Activated CD8-positive, alpha-beta T cell treated with anti-CD3 and anti-CD28 coated beads for 36 hours (primary cell): Measurements from ENCODE around the gene CCN6. TPM values are rescaled to one million over a fixed set of nuclear protein-coding genes. Genes with fewer than 3 reads are reported as not detected.
A peak's percentile ranks its signal among the peaks of the same experiment; 100 is the strongest.
"Not testable (repeated sequence)": the region's sequence is repeated elsewhere in the genome, so short reads cannot be mapped to it uniquely, and the experiment has no call there.

ENCODE experiments used
- ATAC-seq: fragments of 200-7000 bp; cut with Tn5 transposase; one replicate; pipeline ENCODE4 v1.10.0; 2021; ENCODE audit warnings: mild to moderate bottlenecking, moderate library complexity
- CTCF ChIA-PET: fragments of 350-600 bp; sonication (Branson Sonifier 250); formaldehyde crosslinking; loops from one replicate; lab custom pipeline; 2021; ENCODE audit warnings: antibody characterized with exemption; lab: Charles Lee
- POLR2A ChIA-PET: fragments of 350-600 bp; sonication (Branson Sonifier 250); formaldehyde crosslinking; loops from one replicate; lab custom pipeline; 2021; ENCODE audit warnings: antibody characterized with exemption; lab: Charles Lee
- DNase-seq: peaks from one replicate; pipeline ENCODE4 v3.0.0-alpha.2; 2020
- H3K27ac Mint-ChIP-seq: one replicate; pipeline ENCODE4 v1.8.0; 2021; ENCODE audit warnings: mild to moderate bottlenecking, mixed read lengths
- H3K27me3 Mint-ChIP-seq: one replicate; pipeline ENCODE4 v1.8.0; 2021; ENCODE audit warnings: mixed read lengths
- H3K36me3 Mint-ChIP-seq: one replicate; pipeline ENCODE4 v1.8.0; 2021; ENCODE audit warnings: low read depth, mixed read lengths
- H3K4me1 Mint-ChIP-seq: one replicate; pipeline ENCODE4 v1.8.0; 2021; ENCODE audit warnings: low read depth, mixed read lengths
- H3K4me3 Mint-ChIP-seq: one replicate; pipeline ENCODE4 v1.8.0; 2021; ENCODE audit warnings: mild to moderate bottlenecking, moderate library complexity, mixed read lengths
- H3K9me3 Mint-ChIP-seq: one replicate; pipeline ENCODE4 v1.8.0; 2021; ENCODE audit warnings: mixed read lengths
- intact Hi-C: fragments of 100-400 bp; cut with micrococcal nuclease; formaldehyde crosslinking; loops from one replicate; pipeline ENCODE4 v1.10.0; 2022
- total RNA-seq, 2 experiments: library from RNA; stranded (reverse); gene quantifications; one replicate each; pipeline ENCODE4 v1.2.3, GENCODE V29; 2021
- TF ChIP-seq, protein P1 (sequence below): fragments of 200-600 bp; IDR thresholded peaks from one replicate; pipeline ENCODE4 v1.8.0; 2022; ENCODE audit warnings: antibody characterized with exemption, mild to moderate bottlenecking

Gene CCN6
- total RNA-seq, 2 experiments from 2014 or later, result not detected

DNA sequence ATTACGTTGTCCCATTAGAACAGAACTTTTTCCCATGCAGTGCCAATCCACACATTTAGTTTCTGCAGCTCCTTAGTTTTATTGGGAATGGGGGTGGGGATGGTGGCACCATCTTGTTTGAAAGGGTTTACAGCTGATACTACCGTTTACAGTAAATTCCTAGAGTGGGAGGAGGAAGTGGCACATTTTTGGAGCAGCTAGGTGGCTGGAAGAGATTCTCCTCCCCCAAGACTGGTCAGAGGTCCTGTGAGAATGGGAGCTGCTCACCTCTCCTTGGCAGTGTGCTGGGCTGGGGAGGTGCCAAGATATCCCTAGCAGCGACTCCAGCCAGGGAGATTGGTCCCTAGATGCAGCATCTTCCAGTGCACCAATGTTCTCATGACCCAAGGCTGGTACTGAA lies 12.4 kb upstream of the CCN6 start:
- ChIA-PET POLR2A (interaction anchor here (0.7 to 1.7 kb wide), 8 partner anchors 15 to 331 kb away, joined by 3 to 6 read pairs (median 4); no protein-coding TSS in a partner anchor), CTCF (interaction anchor here (1.1 to 7.4 kb wide), 20 partner anchors 8 to 782 kb away, joined by 3 to 80 read pairs (median 12); partner anchors contain the start of gene TRAF3IP2)
- DNase-seq (no peak), ATAC-seq (no peak)
- peak overlapping the region; percentile 99 for H3K27ac Mint-ChIP-seq
- TF ChIP-seq, protein P1, sequence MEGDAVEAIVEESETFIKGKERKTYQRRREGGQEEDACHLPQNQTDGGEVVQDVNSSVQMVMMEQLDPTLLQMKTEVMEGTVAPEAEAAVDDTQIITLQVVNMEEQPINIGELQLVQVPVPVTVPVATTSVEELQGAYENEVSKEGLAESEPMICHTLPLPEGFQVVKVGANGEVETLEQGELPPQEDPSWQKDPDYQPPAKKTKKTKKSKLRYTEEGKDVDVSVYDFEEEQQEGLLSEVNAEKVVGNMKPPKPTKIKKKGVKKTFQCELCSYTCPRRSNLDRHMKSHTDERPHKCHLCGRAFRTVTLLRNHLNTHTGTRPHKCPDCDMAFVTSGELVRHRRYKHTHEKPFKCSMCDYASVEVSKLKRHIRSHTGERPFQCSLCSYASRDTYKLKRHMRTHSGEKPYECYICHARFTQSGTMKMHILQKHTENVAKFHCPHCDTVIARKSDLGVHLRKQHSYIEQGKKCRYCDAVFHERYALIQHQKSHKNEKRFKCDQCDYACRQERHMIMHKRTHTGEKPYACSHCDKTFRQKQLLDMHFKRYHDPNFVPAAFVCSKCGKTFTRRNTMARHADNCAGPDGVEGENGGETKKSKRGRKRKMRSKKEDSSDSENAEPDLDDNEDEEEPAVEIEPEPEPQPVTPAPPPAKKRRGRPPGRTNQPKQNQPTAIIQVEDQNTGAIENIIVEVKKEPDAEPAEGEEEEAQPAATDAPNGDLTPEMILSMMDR, result no peak
- H3K4me3 Mint-ChIP-seq, result no peak overlapping the region
- peaks cover 55% of the 10 kb centered on the region for H3K4me1 Mint-ChIP-seq
- no peaks in the 10 kb centered on the region for H3K9me3 Mint-ChIP-seq
- no peaks in the 10 kb centered on the region for H3K36me3 Mint-ChIP-seq
- no peaks in the 10 kb centered on the region for H3K27me3 Mint-ChIP-seq
- intact Hi-C loops, result loop anchor here (5.0 kb wide), 3 partner anchors 49 to 559 kb away; partner anchors contain the start of gene REV3L

DNA sequence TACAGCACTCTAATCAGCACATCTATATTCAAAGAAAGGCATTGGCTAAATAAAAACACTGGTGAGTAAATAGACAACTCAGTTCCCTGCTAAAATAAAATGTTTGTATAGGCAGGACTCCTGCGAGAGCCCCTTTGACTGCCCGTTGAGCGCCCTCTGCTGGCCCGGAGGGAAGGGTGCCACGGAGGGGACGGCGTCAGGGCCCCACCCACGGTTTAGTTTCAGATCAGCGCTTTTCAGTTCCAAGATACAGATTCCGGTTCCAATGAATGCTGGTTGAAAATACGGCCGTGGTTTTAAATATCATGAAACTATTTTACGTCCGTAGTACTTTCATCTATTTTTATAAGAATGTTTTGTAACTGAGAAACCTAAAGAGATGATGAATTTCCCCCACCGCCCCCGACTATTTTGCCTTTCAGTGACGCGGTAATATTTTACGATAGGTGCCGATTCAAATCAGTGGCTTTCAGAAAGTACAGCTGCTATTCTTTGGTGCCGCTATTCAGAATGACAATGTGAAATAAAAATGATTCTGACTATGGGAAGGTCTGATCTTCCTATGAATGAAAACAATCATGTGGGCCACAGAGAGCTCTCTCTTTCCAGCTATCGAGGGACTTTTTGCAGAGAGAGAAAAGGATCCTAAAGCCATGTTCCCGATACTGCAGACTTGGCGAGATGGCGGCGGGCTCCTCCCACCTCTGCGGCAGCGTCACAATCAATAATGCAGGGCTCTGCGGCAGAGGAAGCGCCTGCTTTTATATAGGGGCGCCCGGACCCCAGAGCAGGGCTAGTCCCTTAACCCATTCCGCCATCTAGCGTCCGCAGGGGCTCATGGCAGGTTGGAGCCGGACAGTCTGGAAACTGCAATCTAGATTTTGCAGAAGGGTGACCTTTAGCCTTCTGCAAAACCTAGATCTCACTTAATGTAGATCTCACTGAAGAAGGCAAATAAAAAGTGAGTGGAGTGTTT lies 10.6 kb upstream of the CCN6 start:
- DNase-seq (peak; percentile 97), ATAC-seq (peak; percentile 92)
- peaks cover 40% of the 10 kb centered on the region for H3K4me1 Mint-ChIP-seq
- H3K27me3 Mint-ChIP-seq, result no peaks in the 10 kb centered on the region
- H3K27ac Mint-ChIP-seq, result peak overlapping the region; percentile 99
- TF ChIP-seq, protein P1, result peak; percentile 90
- no peaks in the 10 kb centered on the region for H3K9me3 Mint-ChIP-seq
- H3K36me3 Mint-ChIP-seq, result no peaks in the 10 kb centered on the region
- ChIA-PET CTCF (interaction anchor here (0.5 to 7.4 kb wide), 74 partner anchors 8 to 1724 kb away, joined by 3 to 80 read pairs (median 4); partner anchors contain the start of genes FYN and TRAF3IP2), POLR2A (interaction anchor here (0.6 to 1.7 kb wide), 7 partner anchors 10 to 821 kb away, joined by 3 to 6 read pairs (median 4); partner anchors contain the start of gene FYN)
- intact Hi-C loops, result loop anchor here (1.0 to 5.0 kb wide), 6 partner anchors 51 to 785 kb away; partner anchors contain the start of gene REV3L
- H3K4me3 Mint-ChIP-seq, result peak overlapping the region; percentile 86

DNA sequence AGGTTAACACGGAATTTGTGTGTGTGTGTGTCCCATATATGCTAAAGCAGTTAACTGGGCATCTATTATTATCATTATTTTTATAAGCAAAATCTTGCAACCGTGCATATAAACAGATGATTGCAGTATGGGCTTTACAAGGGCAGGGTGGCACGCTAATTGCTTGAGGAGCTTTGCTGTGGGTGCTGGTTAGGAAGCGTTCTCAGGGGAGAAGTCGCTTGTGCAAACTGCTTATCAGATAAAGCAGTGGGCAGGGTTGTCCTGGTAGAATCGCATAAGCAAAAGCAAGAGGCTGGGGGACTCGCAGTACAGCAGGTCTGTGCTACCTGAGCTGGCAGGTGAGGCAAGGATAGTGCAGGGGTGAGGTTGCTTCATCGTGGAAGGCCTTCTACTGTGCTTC lies 9.7 kb upstream of the CCN6 start:
- ATAC-seq (no peak), DNase-seq (no peak)
- H3K27me3 Mint-ChIP-seq, result no peaks in the 10 kb centered on the region
- no peaks in the 10 kb centered on the region for H3K9me3 Mint-ChIP-seq
- peak overlapping the region; percentile 99 for H3K27ac Mint-ChIP-seq
- ChIA-PET POLR2A (interaction anchor here (0.6 to 1.2 kb wide), 3 partner anchors 10 to 785 kb away, joined by 3 to 4 read pairs (median 3); no protein-coding TSS in a partner anchor), CTCF (interaction anchor here (0.8 to 6.8 kb wide), 23 partner anchors 21 to 1033 kb away, joined by 3 to 64 read pairs (median 5); partner anchors contain the start of gene FYN)
- intact Hi-C loops, result loop anchor here (5.0 kb wide), 3 partner anchors 52 to 562 kb away; partner anchors contain the start of gene REV3L
- no peaks in the 10 kb centered on the region for H3K36me3 Mint-ChIP-seq
- H3K4me3 Mint-ChIP-seq, result peak overlapping the region; percentile 86
- H3K4me1 Mint-ChIP-seq, result peaks cover 43% of the 10 kb centered on the region
- TF ChIP-seq, protein P1, result no peak

DNA sequence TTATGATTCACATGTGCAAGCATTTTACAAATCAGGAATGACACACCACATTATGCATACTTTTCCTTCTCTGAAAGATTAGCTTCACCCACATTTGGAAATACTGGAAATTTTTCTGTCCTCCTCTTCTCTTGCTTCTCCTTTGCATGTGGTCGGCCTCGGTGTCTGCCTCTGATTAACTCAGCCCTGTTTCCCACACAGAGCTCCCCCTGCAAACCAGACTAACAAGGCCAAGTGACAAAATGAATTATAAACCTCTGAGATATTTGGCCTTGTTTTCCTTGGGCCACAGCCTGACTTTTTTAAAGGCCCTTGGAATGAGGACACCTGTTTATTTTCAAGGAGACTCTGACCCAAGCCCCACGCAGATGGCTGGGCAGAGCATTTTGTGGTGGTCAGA lies 9.0 kb upstream of the CCN6 start:
- Mint-ChIP-seq H3K9me3 (no peaks in the 10 kb centered on the region), H3K36me3 (no peaks in the 10 kb centered on the region), H3K27me3 (no peaks in the 10 kb centered on the region), H3K4me1 (peaks cover 38% of the 10 kb centered on the region), H3K4me3 (no peak overlapping the region), H3K27ac (no peak overlapping the region)
- intact Hi-C loops, result loop anchor here (5.0 kb wide), 3 partner anchors 53 to 563 kb away; partner anchors contain the start of gene REV3L
- CTCF ChIA-PET, result interaction anchor here (0.8 to 6.8 kb wide), 21 partner anchors 13 to 1034 kb away, joined by 3 to 64 read pairs (median 4); partner anchors contain the start of gene FYN
- POLR2A ChIA-PET, result interaction anchor here (0.6 to 1.2 kb wide), 3 partner anchors 10 to 785 kb away, joined by 3 to 4 read pairs (median 3); no protein-coding TSS in a partner anchor
- DNase-seq (no peak), ATAC-seq (no peak)
- TF ChIP-seq, protein P1, result no peak

DNA sequence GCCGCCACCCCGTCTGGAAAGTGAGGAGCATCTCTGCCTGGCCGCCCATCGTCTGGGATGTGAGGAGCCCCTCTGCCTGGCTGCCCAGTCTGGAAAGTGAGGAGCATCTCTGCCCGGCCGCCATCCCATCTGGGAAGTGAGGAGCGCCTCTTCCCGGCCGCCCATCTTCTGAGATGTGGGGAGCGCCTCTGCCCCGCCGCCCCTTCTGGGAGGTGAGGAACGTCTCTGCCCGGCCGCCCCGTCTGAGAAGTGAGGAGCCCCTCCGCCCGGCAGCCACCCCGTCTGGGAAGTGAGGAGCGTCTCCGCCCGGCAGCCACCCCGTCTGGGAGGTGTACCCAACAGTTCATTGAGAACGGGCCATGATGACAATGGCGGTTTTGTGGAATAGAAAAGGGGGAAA lies 6.4 kb upstream of the CCN6 start:
- not testable (repeated sequence) for H3K36me3 Mint-ChIP-seq

More for the DNA sequence above, 6.4 kb upstream of the CCN6 start:
- H3K9me3 Mint-ChIP-seq, H3K27me3 Mint-ChIP-seq, H3K4me3 Mint-ChIP-seq, ATAC-seq, H3K27ac Mint-ChIP-seq, CTCF ChIA-PET, POLR2A ChIA-PET, DNase-seq, intact Hi-C loops: not testable (repeated sequence)
- H3K4me1 Mint-ChIP-seq, result peaks cover 17% of the 10 kb centered on the region
